GM12891 (cell line): ENCODE data around the gene ARHGAP15.

Experiments used
- POLR2A ChIP-seq: IDR thresholded peaks from 2 replicates; pipeline ENCODE4 v1.6.1; 2011; ENCODE audit warnings: low read depth, low read length, control low read depth
- POLR2AphosphoS5 ChIP-seq: IDR thresholded peaks from 2 replicates; pipeline ENCODE4 v1.6.1; 2011; ENCODE audit warnings: low read depth, low read length, control low read depth
- POU2F2 ChIP-seq: IDR thresholded peaks from 2 replicates; pipeline ENCODE4 v1.6.1; 2011; ENCODE audit warnings: low read depth, mild to moderate bottlenecking, control low read depth, low read length, moderate library complexity
- SPI1 ChIP-seq: IDR thresholded peaks from 2 replicates; pipeline ENCODE4 v1.6.1; 2011; ENCODE audit warnings: low read depth, low read length, control low read depth
- TAF1 ChIP-seq: IDR thresholded peaks from 2 replicates; pipeline ENCODE4 v1.6.1; 2011; ENCODE audit warnings: low read depth, low read length, control low read depth

DNA sequence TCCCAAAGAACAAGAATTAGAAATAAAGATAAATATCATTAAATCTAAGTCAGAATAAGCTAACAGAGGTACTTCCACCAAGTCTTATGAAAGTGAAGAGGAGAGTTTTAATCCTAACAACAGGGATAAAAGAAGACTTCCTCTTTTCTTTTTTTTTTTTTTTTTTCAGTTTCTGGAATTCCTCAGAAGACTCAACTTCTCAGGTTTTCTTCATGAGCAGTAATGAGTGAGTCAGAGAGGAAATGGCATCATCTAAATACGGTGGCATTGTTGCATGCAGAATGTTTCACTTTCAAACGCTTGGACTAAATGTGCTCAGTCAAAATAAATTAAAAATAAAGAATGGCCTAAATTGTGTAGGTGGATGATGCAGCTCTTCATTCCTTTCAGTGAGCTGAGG is 45.6 kb upstream of the ARHGAP15 start:
- no peak for TF ChIP-seq TAF1
- TF ChIP-seq POLR2A = no peak
- no peak for TF ChIP-seq POLR2AphosphoS5
- no peak for TF ChIP-seq SPI1
- no peak for TF ChIP-seq POU2F2
